WTC11 (cell line): Measurements from ENCODE around the gene LRCH4. TPM values are rescaled to one million over a fixed set of nuclear protein-coding genes. Genes with fewer than 3 reads are reported as not detected.

ENCODE experiments used
- ATAC-seq: fragments of 200-7000 bp; cut with Tn5 transposase; 2 replicates; pipeline ENCODE4 v1.10.0; 2021; ENCODE audit warnings: mild to moderate bottlenecking, moderate library complexity
- CTCF ChIA-PET: fragments of 300-600 bp; sonication (Branson Sonifier 250); formaldehyde crosslinking; loops from one replicate; lab custom pipeline; 2021; ENCODE audit warnings: antibody characterized with exemption; lab: Charles Lee
- POLR2A ChIA-PET: fragments of 350-600 bp; sonication (Branson Sonifier 250); formaldehyde crosslinking; loops from one replicate; lab custom pipeline; 2021; ENCODE audit warnings: antibody characterized with exemption; lab: Charles Lee
- DNase-seq: peaks from one replicate; pipeline ENCODE4 v3.0.0; 2021; ENCODE audit warnings: low spot score
- H3K27ac Mint-ChIP-seq: 2 replicates; pipeline ENCODE4 v1.8.0; 2021; ENCODE audit warnings: mixed read lengths
- H3K27me3 Mint-ChIP-seq: 2 replicates; pipeline ENCODE4 v1.8.0; 2021; ENCODE audit warnings: low read depth, mild to moderate bottlenecking, moderate library complexity, mixed read lengths
- H3K36me3 Mint-ChIP-seq: 2 replicates; pipeline ENCODE4 v1.8.0; 2021; ENCODE audit warnings: mixed read lengths
- H3K4me1 Mint-ChIP-seq: 2 replicates; pipeline ENCODE4 v1.8.0; 2022; ENCODE audit warnings: mixed read lengths
- H3K4me3 Mint-ChIP-seq: 2 replicates; pipeline ENCODE4 v1.8.0; 2021; ENCODE audit warnings: mild to moderate bottlenecking, moderate library complexity, mixed read lengths
- H3K9me3 Mint-ChIP-seq: 2 replicates; pipeline ENCODE4 v1.8.0; 2021; ENCODE audit warnings: mixed read lengths
- AFF4 ChIP-seq: sonication (generic); formaldehyde crosslinking; IDR thresholded peaks from 2 replicates; pipeline ENCODE4 v1.8.1; 2023; ENCODE audit warnings: mild to moderate bottlenecking, missing genetic modification reagents, borderline replicate concordance
- ARID4B ChIP-seq: sonication (generic); formaldehyde crosslinking; IDR thresholded peaks from 2 replicates; pipeline ENCODE4 v1.8.0; 2023; ENCODE audit warnings: missing genetic modification reagents, mild to moderate bottlenecking, borderline replicate concordance
- E2F4 ChIP-seq: sonication (generic); formaldehyde crosslinking; IDR thresholded peaks from 2 replicates; pipeline ENCODE4 v1.8.1; 2022; ENCODE audit warnings: low read depth, mild to moderate bottlenecking, moderate library complexity, missing genetic modification reagents, borderline replicate concordance
- ETV6 ChIP-seq: sonication (generic); formaldehyde crosslinking; IDR thresholded peaks from 2 replicates; pipeline ENCODE4 v1.8.1; 2022; ENCODE audit warnings: mild to moderate bottlenecking, missing genetic modification reagents
- FOXP4 ChIP-seq: sonication (generic); formaldehyde crosslinking; IDR thresholded peaks from 2 replicates; pipeline ENCODE4 v1.8.0; 2022; ENCODE audit warnings: mild to moderate bottlenecking, missing genetic modification reagents
- GABPB1 ChIP-seq: sonication (generic); formaldehyde crosslinking; IDR thresholded peaks from 2 replicates; pipeline ENCODE4 v1.8.1; 2023; ENCODE audit warnings: mild to moderate bottlenecking, missing genetic modification reagents
- HMGA2 ChIP-seq: fragments of 250-450 bp; sonication (Bioruptor Pico); IDR thresholded peaks from 2 replicates; pipeline ENCODE4 v1.4.0; 2021; ENCODE audit warnings: mild to moderate bottlenecking, moderate library complexity
- JAZF1 ChIP-seq: fragments of 250-450 bp; sonication (Bioruptor Pico); IDR thresholded peaks from 2 replicates; pipeline ENCODE4 v1.9.0; 2021; ENCODE audit warnings: moderate library complexity, mild to moderate bottlenecking, inconsistent platforms
- NR3C1 ChIP-seq: sonication (generic); formaldehyde crosslinking; conservative IDR thresholded peaks from 2 replicates; pipeline ENCODE4 v1.8.1; 2023; ENCODE audit warnings: low read depth, mild to moderate bottlenecking, missing genetic modification reagents
- TEAD4 ChIP-seq: sonication (generic); formaldehyde crosslinking; IDR thresholded peaks from 2 replicates; pipeline ENCODE4 v1.8.0; 2022; ENCODE audit warnings: mild to moderate bottlenecking, missing genetic modification reagents
- ZBTB21 ChIP-seq: sonication (generic); formaldehyde crosslinking; IDR thresholded peaks from 2 replicates; pipeline ENCODE4 v1.8.1; 2023; ENCODE audit warnings: mild to moderate bottlenecking, missing genetic modification reagents, borderline replicate concordance
- ZNF121 ChIP-seq: sonication (generic); formaldehyde crosslinking; IDR thresholded peaks from 2 replicates; pipeline ENCODE4 v1.8.0; 2023; ENCODE audit warnings: missing genetic modification reagents
- ZNF263 ChIP-seq: sonication (generic); formaldehyde crosslinking; IDR thresholded peaks from 2 replicates; pipeline ENCODE4 v1.8.1; 2022; ENCODE audit warnings: low read depth, mild to moderate bottlenecking, moderate library complexity, missing genetic modification reagents
- ZNF512 ChIP-seq: sonication (generic); formaldehyde crosslinking; IDR thresholded peaks from 2 replicates; pipeline ENCODE4 v1.8.1; 2022; ENCODE audit warnings: missing genetic modification reagents, borderline replicate concordance
- ZSCAN18 ChIP-seq: fragments of 250-450 bp; sonication (Bioruptor Pico); IDR thresholded peaks from 2 replicates; pipeline ENCODE4 v2.1.2; 2022; ENCODE audit warnings: mild to moderate bottlenecking, moderate library complexity
- total RNA-seq: library from RNA; stranded (reverse); gene quantifications from 3 replicates; pipeline ENCODE4 v1.2.3, GENCODE V29; 2021

The LRCH4 gene
- total RNA-seq, 1 experiment from 2014 or later, result 56.7 TPM

- no peak overlapping the region for H3K27ac Mint-ChIP-seq
- DNase-seq, result no peak
- H3K27me3 Mint-ChIP-seq, result no peaks in the 10 kb centered on the region
- peaks cover 4% of the 10 kb centered on the region for H3K4me1 Mint-ChIP-seq
- H3K4me3 Mint-ChIP-seq, result no peak overlapping the region
- peaks cover 7% of the 10 kb centered on the region; the same call in 1 of the 2 replicates for H3K36me3 Mint-ChIP-seq
- ChIA-PET POLR2A (no interaction called here), CTCF (interaction anchor here (0.8 to 1.6 kb wide), 2 partner anchors 8 to 17 kb away, joined by 3 read pairs; no protein-coding TSS in a partner anchor)
- ATAC-seq, result no peak
- no peak for TF ChIP-seq ZSCAN18
- TF ChIP-seq NR3C1, result no peak
- H3K9me3 Mint-ChIP-seq, result no peaks in the 10 kb centered on the region
Observed at GRCh38 chr7:100577103-100577502, 8.8 kb downstream of the LRCH4 start.

GRCh38 chr7:100576384-100576993 is 9.4 kb downstream of the LRCH4 start:
- TF ChIP-seq ZBTB21 (CRISPR knock-in tag) (no peak), ZNF121 (CRISPR knock-in tag) (peak; percentile 75)
- ChIA-PET POLR2A (no interaction called here), CTCF (interaction anchor here (0.8 to 1.6 kb wide), 2 partner anchors 9 to 17 kb away, joined by 3 read pairs; no protein-coding TSS in a partner anchor)
- Mint-ChIP-seq H3K27ac (no peak overlapping the region), H3K36me3 (peaks cover 7% of the 10 kb centered on the region; the same call in 1 of the 2 replicates), H3K4me3 (no peak overlapping the region), H3K27me3 (0 out of 2 replicates have a peak, but pooled peaks cover 3% of the 10 kb centered on the region), H3K4me1 (peaks cover 10% of the 10 kb centered on the region), H3K9me3 (no peaks in the 10 kb centered on the region)
- DNase-seq (no peak), ATAC-seq (no peak)

GRCh38 chr7:100575746-100576383 is 10.1 kb downstream of the LRCH4 start:
- ATAC-seq (no peak), DNase-seq (no peak)
- no peaks in the 10 kb centered on the region for H3K9me3 Mint-ChIP-seq
- H3K4me3 Mint-ChIP-seq, result no peak overlapping the region
- peaks cover 15% of the 10 kb centered on the region for H3K4me1 Mint-ChIP-seq
- no peak overlapping the region for H3K27ac Mint-ChIP-seq
- peaks cover 6% of the 10 kb centered on the region; the same call in 1 of the 2 replicates for H3K27me3 Mint-ChIP-seq
- CTCF ChIA-PET, result interaction anchor here (1.6 kb wide), 1 partner anchor 9 kb away, joined by 3 read pairs; no protein-coding TSS in a partner anchor
- peaks cover 7% of the 10 kb centered on the region; the same call in 1 of the 2 replicates for H3K36me3 Mint-ChIP-seq
- POLR2A ChIA-PET, result no interaction called here
- no peak for TF ChIP-seq HMGA2 (CRISPR knock-in tag)
- no peak for TF ChIP-seq E2F4
- TF ChIP-seq TEAD4 (CRISPR knock-in tag), result no peak
- no peak for TF ChIP-seq ZNF263 (CRISPR knock-in tag)
- TF ChIP-seq AFF4 (CRISPR knock-in tag), result no peak
- no peak for TF ChIP-seq GABPB1 (CRISPR knock-in tag)
- no peak for TF ChIP-seq ETV6 (CRISPR knock-in tag)
- TF ChIP-seq ZNF121 (CRISPR knock-in tag), result no peak
- no peak for TF ChIP-seq ZNF512
- TF ChIP-seq FOXP4, result no peak
- no peak for TF ChIP-seq JAZF1 (CRISPR knock-in tag)
- TF ChIP-seq ARID4B (CRISPR knock-in tag), result no peak
